Esophagus squamous epithelium (tissue), 5 donors: Measurements from ENCODE around the gene FBXO2. TPM values are rescaled to one million over a fixed set of nuclear protein-coding genes. Genes with fewer than 3 reads are reported as not detected.

Experiments
- DNase-seq: peaks from one replicate; lab custom pipeline; 2025; lab: John Stamatoyannopoulos, UW
- H3K27ac ChIP-seq, 4 donors: fragments of 200-600 bp; sonication (generic); one replicate each; pipeline ENCODE4 v1.5.1; 2016 to 2019; ENCODE audit warnings: mild to moderate bottlenecking in 1 of 4
- H3K27me3 ChIP-seq, 4 donors: fragments of 200-600 bp; sonication (generic); 1 replicate in 3 of 4; 2 replicates in 1 of 4; pipeline versions ENCODE4 v1.5.1 to v1.6.0; 2017 to 2021; ENCODE audit warnings: antibody characterized with exemption in 1 of 4
- H3K36me3 ChIP-seq, 3 donors: fragments of 200-600 bp; sonication (generic); one replicate each; pipeline ENCODE4 v1.5.1; 2016 to 2019
- H3K4me1 ChIP-seq, 3 donors: fragments of 200-600 bp; sonication (generic); one replicate each; pipeline ENCODE4 v1.5.1; 2017 to 2019
- H3K4me3 ChIP-seq, 4 donors: fragments of 200-600 bp; sonication (generic); 1 replicate in 3 of 4; 2 replicates in 1 of 4; pipeline ENCODE4 v1.5.1; 2016 to 2019; ENCODE audit warnings: mild to moderate bottlenecking in 2 of 4, moderate library complexity in 1 of 4
- H3K9me3 ChIP-seq, 3 donors: fragments of 200-600 bp; sonication (generic); one replicate each; pipeline ENCODE4 v1.5.1; 2016 to 2019
- POLR2A ChIP-seq, 4 donors: fragments of 450-650 bp; IDR thresholded peaks; one replicate each; pipeline ENCODE4 v1.6.1; 2017; ENCODE audit warnings: antibody characterized with exemption in 4 of 4, mild to moderate bottlenecking in 4 of 4, moderate library complexity in 3 of 4
- WGBS, 2 donors: methylation state at CpG; one replicate each; pipeline ENCODE4 v1.1.5; 2018; 5-methylcytosine and 5-hydroxymethylcytosine counted together
- intact Hi-C: fragments of 100-400 bp; cut with DNase I; formaldehyde crosslinking; loops from one replicate; pipeline ENCODE4 v1.15.0; 2022
- total RNA-seq, 4 donors: library from RNA; depleted of rRNA; stranded (reverse); fragments of >200 nt; gene quantifications; one replicate each; pipeline ENCODE4 v1.1.0, GENCODE V29; 2016
- TF ChIP-seq, protein P1 (sequence below), 6 experiments: fragments of 450-650 bp in 4 of 6; fragments of 200-600 bp in 2 of 6; sonication (generic) in 2 of 6; IDR thresholded peaks; one replicate each; pipeline ENCODE4 v1.5.1; 2016 to 2019; ENCODE audit warnings: antibody characterized with exemption in 6 of 6, mild to moderate bottlenecking in 4 of 6, moderate library complexity in 4 of 6
- donor health status: DM: yes; HTN: yes; CAD: no.

FBXO2 gene
- total RNA-seq, 4 donors from 2014 or later = 2.6 to 13.6 (median 8.0) TPM

DNA sequence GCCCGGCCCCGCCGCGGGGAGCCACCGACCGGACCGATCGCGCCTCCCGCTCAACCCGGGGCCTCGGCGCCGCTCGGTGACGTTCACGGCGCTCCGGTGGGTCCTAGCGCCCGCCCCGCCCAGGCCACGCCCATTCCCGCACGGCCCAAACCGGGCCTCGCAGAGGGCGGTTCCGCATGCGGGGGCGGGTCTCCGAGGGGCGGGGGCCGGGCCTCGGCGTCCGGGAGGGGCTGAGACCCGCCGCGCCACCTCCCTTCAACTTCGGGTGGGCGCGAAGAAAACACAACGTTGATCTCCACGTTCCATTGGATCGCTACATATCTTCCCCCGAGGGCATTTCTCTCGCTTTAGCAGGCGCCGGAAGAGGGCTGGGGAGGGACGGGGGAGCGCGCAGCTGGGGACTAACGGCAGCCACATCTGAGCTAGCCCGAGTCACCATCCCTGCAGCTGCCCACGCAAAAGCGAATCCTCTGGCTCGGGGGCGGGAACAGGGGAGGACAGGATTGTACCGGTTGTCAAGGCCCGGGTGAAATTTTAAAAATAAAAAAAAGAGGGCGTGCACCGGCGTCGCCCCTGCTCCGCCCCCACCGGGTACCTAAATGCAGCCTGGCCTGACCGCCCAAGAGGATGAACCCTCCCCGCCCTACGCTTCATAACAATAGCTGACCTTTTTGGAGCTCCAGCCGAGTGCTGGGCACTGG is 27.0 kb upstream of the FBXO2 start, which contains the start of gene MAD2L2:
Gene MAD2L2 (minus strand): TSS at position 78 of the 701 bp plus-strand sequence. CDS start 547 bp downstream, outside the sequence.
- peak in 2 of 4 donors; percentile 48 to 69 for TF ChIP-seq POLR2A (IDR thresholded peaks at IDR 0.05)
- TF ChIP-seq, protein P1, sequence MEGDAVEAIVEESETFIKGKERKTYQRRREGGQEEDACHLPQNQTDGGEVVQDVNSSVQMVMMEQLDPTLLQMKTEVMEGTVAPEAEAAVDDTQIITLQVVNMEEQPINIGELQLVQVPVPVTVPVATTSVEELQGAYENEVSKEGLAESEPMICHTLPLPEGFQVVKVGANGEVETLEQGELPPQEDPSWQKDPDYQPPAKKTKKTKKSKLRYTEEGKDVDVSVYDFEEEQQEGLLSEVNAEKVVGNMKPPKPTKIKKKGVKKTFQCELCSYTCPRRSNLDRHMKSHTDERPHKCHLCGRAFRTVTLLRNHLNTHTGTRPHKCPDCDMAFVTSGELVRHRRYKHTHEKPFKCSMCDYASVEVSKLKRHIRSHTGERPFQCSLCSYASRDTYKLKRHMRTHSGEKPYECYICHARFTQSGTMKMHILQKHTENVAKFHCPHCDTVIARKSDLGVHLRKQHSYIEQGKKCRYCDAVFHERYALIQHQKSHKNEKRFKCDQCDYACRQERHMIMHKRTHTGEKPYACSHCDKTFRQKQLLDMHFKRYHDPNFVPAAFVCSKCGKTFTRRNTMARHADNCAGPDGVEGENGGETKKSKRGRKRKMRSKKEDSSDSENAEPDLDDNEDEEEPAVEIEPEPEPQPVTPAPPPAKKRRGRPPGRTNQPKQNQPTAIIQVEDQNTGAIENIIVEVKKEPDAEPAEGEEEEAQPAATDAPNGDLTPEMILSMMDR (IDR thresholded peaks at IDR 0.05) = no peak
- intact Hi-C loops = no loop called here
- H3K4me1 ChIP-seq = peaks cover 4 to 37% (median 13%) of the 10 kb centered on the region in 3 donors
- no peak for DNase-seq
- H3K36me3 ChIP-seq = peaks cover 0 to 13% (median 0%) of the 10 kb centered on the region in 3 donors
- H3K9me3 ChIP-seq = no peaks in the 10 kb centered on the region
- H3K4me3 ChIP-seq = peak within 1 kb of the TSS; percentile 76 to 93 (median 86)
- H3K27me3 ChIP-seq = peaks cover 0 to 32% (median 1%) of the 10 kb centered on the region in 4 donors
- H3K27ac ChIP-seq = peak within 1 kb of the TSS; percentile 82 to 97 (median 88)
- WGBS, 2 donors = 0% methylated on average over 18 to 19 of the region's 71 CpGs

DNA sequence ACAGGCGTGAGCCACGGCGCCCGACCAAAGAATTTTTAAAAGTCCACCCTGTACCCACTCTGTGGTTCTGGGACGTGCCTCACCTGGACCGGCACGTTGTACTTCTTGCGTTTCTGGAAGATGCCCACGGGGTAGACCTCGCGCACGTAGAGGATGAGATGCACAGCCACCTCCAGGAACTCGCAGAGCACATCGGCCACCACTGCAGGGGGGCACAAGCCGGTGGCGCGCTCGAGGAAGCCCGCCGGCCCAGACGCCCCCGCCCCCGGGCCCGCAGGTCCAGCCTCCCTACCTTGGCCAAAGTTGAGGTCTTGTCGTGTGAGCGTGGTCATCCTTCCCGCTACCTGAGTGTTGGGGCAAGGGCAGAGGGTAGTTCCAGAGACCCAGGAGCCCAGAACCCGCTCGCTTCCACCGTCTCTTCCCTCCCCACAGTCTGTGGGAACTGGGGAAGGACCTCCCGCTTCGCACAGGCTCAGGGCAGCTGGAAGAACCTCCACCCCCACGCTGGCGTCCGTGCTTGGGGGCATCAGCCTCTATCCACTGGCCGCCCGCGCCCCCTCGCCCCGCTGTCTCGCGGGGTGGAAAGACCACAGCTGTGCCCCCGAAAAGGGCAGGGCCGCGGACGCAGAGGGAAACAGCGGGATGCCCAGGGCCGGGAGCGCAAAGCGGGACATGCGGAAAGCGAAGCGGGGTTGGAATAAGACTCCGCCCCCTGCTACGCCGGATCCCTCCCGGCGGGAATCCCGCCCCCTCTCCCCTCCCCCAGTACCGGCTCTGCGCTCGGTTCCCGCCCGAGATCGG is 26.2 kb upstream of the FBXO2 start:
- intact Hi-C loops = no loop called here
- Histone ChIP-seq H3K9me3 (no peaks in the 10 kb centered on the region), H3K4me3 (peak overlapping the region; percentile 76 to 93 (median 86)), H3K4me1 (peaks cover 4 to 37% (median 13%) of the 10 kb centered on the region in 3 donors), H3K36me3 (peaks cover 0 to 21% (median 0%) of the 10 kb centered on the region in 3 donors), H3K27me3 (peaks cover 0 to 30% (median 1%) of the 10 kb centered on the region in 4 donors), H3K27ac (peak overlapping the region; percentile 82 to 97 (median 88))
- DNase-seq = no peak
- TF ChIP-seq POLR2A (IDR thresholded peaks at IDR 0.05) = no peak
- TF ChIP-seq, protein P1 (IDR thresholded peaks at IDR 0.05) = no peak
- WGBS, 2 donors = 40% methylated on average over 1 of the region's 65 CpGs; no CpG with 5 or more reads in 1 of the 2 donors

DNA sequence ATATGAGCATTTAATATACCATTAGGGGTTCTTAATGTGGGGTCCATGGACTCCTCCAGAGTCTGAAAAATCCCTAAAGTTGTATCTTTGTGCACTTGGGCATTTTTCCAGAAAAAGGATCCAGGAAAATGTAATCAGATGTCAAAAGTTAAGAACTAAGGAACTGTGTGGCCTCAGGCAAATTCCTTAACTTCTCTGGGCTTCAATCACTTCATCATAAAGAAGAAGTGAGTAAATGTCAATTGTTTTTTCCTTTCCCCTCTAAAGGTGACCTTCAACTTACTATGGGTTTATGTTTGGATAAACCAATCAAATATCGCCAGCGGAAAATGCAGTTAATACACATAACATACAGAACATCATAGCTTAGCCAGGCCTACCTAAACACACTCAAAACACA is 24.2 kb upstream of the FBXO2 start:
- Histone ChIP-seq H3K9me3 (no peaks in the 10 kb centered on the region), H3K27ac (no peak overlapping the region), H3K4me3 (no peak overlapping the region), H3K4me1 (peaks cover 4 to 37% (median 13%) of the 10 kb centered on the region in 3 donors), H3K36me3 (peaks cover 10 to 41% (median 10%) of the 10 kb centered on the region in 3 donors), H3K27me3 (peaks cover 0 to 14% (median 1%) of the 10 kb centered on the region in 4 donors)
- intact Hi-C loops = no loop called here
- no peak for TF ChIP-seq POLR2A (IDR thresholded peaks at IDR 0.05)
- TF ChIP-seq, protein P1 (IDR thresholded peaks at IDR 0.05) = no peak
- 88 to 95% methylated on average over 2 of the region's 2 CpGs for WGBS, 2 donors
- no peak for DNase-seq

DNA sequence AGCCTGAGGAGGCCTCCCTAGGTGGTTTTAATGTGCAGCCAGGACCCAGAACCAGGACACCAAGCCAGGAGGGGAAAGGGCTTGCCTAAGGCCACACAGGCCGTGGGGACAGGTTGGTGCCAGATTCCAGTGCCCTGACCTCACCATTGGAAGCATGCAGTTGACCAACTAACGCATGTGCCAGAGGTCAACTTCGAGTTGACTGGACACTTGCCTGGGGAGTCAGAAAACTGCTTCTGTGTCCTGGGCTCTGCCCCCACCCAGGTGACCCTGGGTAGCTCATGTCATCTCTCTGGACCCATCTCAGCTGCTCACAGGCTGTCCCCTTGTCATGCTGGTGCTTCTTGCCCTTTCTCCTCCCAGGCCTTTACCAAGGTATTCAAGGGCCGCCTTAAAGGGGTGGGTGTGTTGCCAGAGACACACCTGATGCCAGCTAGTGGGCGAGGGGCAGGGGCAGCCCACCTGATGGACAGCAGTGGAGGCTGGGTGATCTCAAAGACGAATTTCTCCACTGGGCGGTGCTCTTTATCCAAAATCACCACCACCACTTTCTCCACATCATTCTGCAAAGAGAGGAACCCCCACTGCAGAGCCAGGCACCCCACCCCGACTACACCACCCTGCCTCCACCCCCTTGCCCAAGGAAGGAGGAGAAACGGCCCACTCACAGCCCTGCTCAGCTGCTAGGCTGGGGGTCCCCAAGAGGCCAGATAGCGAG is 22.3 kb upstream of the FBXO2 start:
- Histone ChIP-seq H3K36me3 (peaks cover 10 to 60% (median 18%) of the 10 kb centered on the region in 3 donors), H3K4me3 (no peak overlapping the region)
- intact Hi-C loops = no loop called here

More for the DNA sequence above, 22.3 kb upstream of the FBXO2 start:
- DNase-seq = no peak
- Histone ChIP-seq H3K4me1 (peaks cover 4 to 27% (median 8%) of the 10 kb centered on the region in 3 donors), H3K27me3 (no peaks in the 10 kb centered on the region), H3K27ac (no peak overlapping the region), H3K9me3 (no peaks in the 10 kb centered on the region)
- TF ChIP-seq, protein P1 (IDR thresholded peaks at IDR 0.05) = no peak
- TF ChIP-seq POLR2A (IDR thresholded peaks at IDR 0.05) = no peak
- 80 to 82% methylated on average over 4 to 9 of the region's 10 CpGs for WGBS, 2 donors
